Spinal cord (tissue), 10 donors: Measurements from ENCODE around the gene SLC8A1. TPM values are rescaled to one million over a fixed set of nuclear protein-coding genes. Genes with fewer than 3 reads are reported as not detected.

Experiments
- DNase-seq, 6 donors: peaks; one replicate each; pipeline versions ENCODE4 v3.0.0 to v3.0.0-alpha.2; 2013 to 2015; ENCODE audit warnings: low spot score in 6 of 6, low read depth in 4 of 6
- H3K27ac ChIP-seq: one replicate; pipeline ENCODE4 v1.5.1; 2013; ENCODE audit warnings: low read depth, low read length, control low read depth
- H3K27me3 ChIP-seq: one replicate; pipeline ENCODE4 v1.6.1; 2013; ENCODE audit warnings: low read length; ENCODE audit not compliant: control insufficient read depth, insufficient read depth
- H3K36me3 ChIP-seq: one replicate; pipeline ENCODE4 v1.6.1; 2013; ENCODE audit warnings: low read length; ENCODE audit not compliant: control insufficient read depth, insufficient read depth
- H3K4me1 ChIP-seq: one replicate; pipeline ENCODE4 v1.6.1; 2013; ENCODE audit warnings: low read length; ENCODE audit not compliant: control insufficient read depth, insufficient read depth
- H3K4me3 ChIP-seq: one replicate; pipeline ENCODE4 v1.5.1; 2013; ENCODE audit warnings: low read depth, low read length, control low read depth
- H3K9me3 ChIP-seq: one replicate; pipeline ENCODE4 v1.6.1; 2013; ENCODE audit warnings: low read length; ENCODE audit not compliant: control insufficient read depth, insufficient read depth
- WGBS: methylation state at CpG from one replicate; pipeline ENCODE4 v1.1.5; 2013; ENCODE audit warnings: missing lambda C conversion rate; ENCODE audit not compliant: insufficient coverage; 5-methylcytosine and 5-hydroxymethylcytosine counted together
- polyA plus RNA-seq, 2 donors: library from polyadenylated mRNA; unstranded; fragments of 120-200 nt; gene quantifications; one replicate each; pipeline ENCODE4 v1.2.1, GENCODE V29; 2013; ENCODE audit not compliant: insufficient read length in 2 of 2
- total RNA-seq, 2 donors: library from RNA; depleted of rRNA in 1 of 2; stranded (reverse); fragments of 120-200 nt in 1 of 2; fragments of >200 nt in 1 of 2; gene quantifications; one replicate each; pipeline versions ENCODE4 v1.2.3 to v1.2.4, GENCODE V29; 2013 to 2014
- donor health status: healthy.

SLC8A1 gene
- total and polyA plus RNA-seq, 4 donors = 21.9 to 137 (median 56.3) TPM

GRCh38 chr2:40265602-40266001 lies 186.3 kb downstream of the SLC8A1 start:
- no peak overlapping the region for H3K27ac ChIP-seq
- DNase-seq = peak in 1 of 6 donors; percentile 53
- no peak overlapping the region for H3K4me3 ChIP-seq

GRCh38 chr2:40261042-40261441 lies 190.8 kb downstream of the SLC8A1 start:
- H3K4me1 ChIP-seq = no peaks in the 10 kb centered on the region
- H3K27ac ChIP-seq = no peak overlapping the region
- H3K4me3 ChIP-seq = no peak overlapping the region
- H3K27me3 ChIP-seq = no peaks in the 10 kb centered on the region
- H3K36me3 ChIP-seq = no peaks in the 10 kb centered on the region
- peak in 1 of 6 donors; percentile 64 for DNase-seq
- whole genome bisulfite sequencing = no CpG with 5 or more reads among the region's 2 CpGs
- H3K9me3 ChIP-seq = no peaks in the 10 kb centered on the region

More at GRCh38 chr2:40265602-40266001, 186.3 kb downstream of the SLC8A1 start:
- H3K4me1 ChIP-seq = no peaks in the 10 kb centered on the region
- no peaks in the 10 kb centered on the region for H3K9me3 ChIP-seq
- no peaks in the 10 kb centered on the region for H3K36me3 ChIP-seq
- H3K27me3 ChIP-seq = no peaks in the 10 kb centered on the region

GRCh38 chr2:40260437-40260836 lies 191.5 kb downstream of the SLC8A1 start:
- no peaks in the 10 kb centered on the region for H3K9me3 ChIP-seq
- no CpG with 5 or more reads among the region's 2 CpGs for WGBS
- no peak overlapping the region for H3K27ac ChIP-seq
- H3K4me3 ChIP-seq = no peak overlapping the region
- H3K4me1 ChIP-seq = no peaks in the 10 kb centered on the region
- no peaks in the 10 kb centered on the region for H3K36me3 ChIP-seq
- DNase-seq = no peak
- no peaks in the 10 kb centered on the region for H3K27me3 ChIP-seq

- no peaks in the 10 kb centered on the region for H3K4me1 ChIP-seq
- H3K9me3 ChIP-seq = no peaks in the 10 kb centered on the region
- 100% methylated on average over 1 of the region's 1 CpG for WGBS
- no peak overlapping the region for H3K27ac ChIP-seq
- H3K36me3 ChIP-seq = no peaks in the 10 kb centered on the region
- no peak for DNase-seq
- H3K27me3 ChIP-seq = no peaks in the 10 kb centered on the region
- H3K4me3 ChIP-seq = no peak overlapping the region
Measured at GRCh38 chr2:40259900-40260299, 192.0 kb downstream of the SLC8A1 start.

- H3K27me3 ChIP-seq = no peaks in the 10 kb centered on the region
- no peaks in the 10 kb centered on the region for H3K4me1 ChIP-seq
- H3K9me3 ChIP-seq = no peaks in the 10 kb centered on the region
- H3K27ac ChIP-seq = no peak overlapping the region
- no peaks in the 10 kb centered on the region for H3K36me3 ChIP-seq
- no peak overlapping the region for H3K4me3 ChIP-seq
- 50% methylated on average over 1 of the region's 4 CpGs for WGBS
- DNase-seq = no peak
Measured at GRCh38 chr2:40258135-40258457, 193.8 kb downstream of the SLC8A1 start.

- 80% methylated on average over 1 of the region's 7 CpGs for WGBS
- H3K36me3 ChIP-seq = no peaks in the 10 kb centered on the region
- H3K4me3 ChIP-seq = no peak overlapping the region
- H3K9me3 ChIP-seq = no peaks in the 10 kb centered on the region
- DNase-seq = peak in 1 of 6 donors; percentile 91
- no peak overlapping the region for H3K27ac ChIP-seq
- H3K27me3 ChIP-seq = no peaks in the 10 kb centered on the region
- no peaks in the 10 kb centered on the region for H3K4me1 ChIP-seq
Measured at GRCh38 chr2:40257340-40258134, 194.4 kb downstream of the SLC8A1 start.

- Histone ChIP-seq H3K27me3 (no peaks in the 10 kb centered on the region), H3K4me3 (no peak overlapping the region), H3K36me3 (no peaks in the 10 kb centered on the region), H3K27ac (no peak overlapping the region), H3K4me1 (no peaks in the 10 kb centered on the region), H3K9me3 (no peaks in the 10 kb centered on the region)
- DNase-seq = no peak
Measured at GRCh38 chr2:40256649-40257048, 195.2 kb downstream of the SLC8A1 start.

- H3K4me1 ChIP-seq = no peaks in the 10 kb centered on the region
- no peaks in the 10 kb centered on the region for H3K36me3 ChIP-seq
- no peak overlapping the region for H3K27ac ChIP-seq
- WGBS = 93% methylated on average over 2 of the region's 6 CpGs
- H3K27me3 ChIP-seq = no peaks in the 10 kb centered on the region
- H3K9me3 ChIP-seq = no peaks in the 10 kb centered on the region
- no peak for DNase-seq
- no peak overlapping the region for H3K4me3 ChIP-seq
Measured at GRCh38 chr2:40256008-40256407, 195.9 kb downstream of the SLC8A1 start.

GRCh38 chr2:40255103-40255502 lies 196.8 kb downstream of the SLC8A1 start:
- peak in 1 of 6 donors; percentile 74 for DNase-seq
- no peaks in the 10 kb centered on the region for H3K36me3 ChIP-seq
- no peaks in the 10 kb centered on the region for H3K27me3 ChIP-seq
- no peaks in the 10 kb centered on the region for H3K4me1 ChIP-seq
- no peaks in the 10 kb centered on the region for H3K9me3 ChIP-seq
- no peak overlapping the region for H3K27ac ChIP-seq
- H3K4me3 ChIP-seq = no peak overlapping the region

GRCh38 chr2:40254611-40255010 lies 197.3 kb downstream of the SLC8A1 start:
- no peaks in the 10 kb centered on the region for H3K9me3 ChIP-seq
- no peak overlapping the region for H3K27ac ChIP-seq
- no peaks in the 10 kb centered on the region for H3K4me1 ChIP-seq
- no peaks in the 10 kb centered on the region for H3K27me3 ChIP-seq
- H3K4me3 ChIP-seq = no peak overlapping the region
- WGBS = 60% methylated on average over 1 of the region's 1 CpG
- peak in 1 of 6 donors; percentile 84 for DNase-seq
- H3K36me3 ChIP-seq = no peaks in the 10 kb centered on the region
